ENCODE data around the gene CABP1.

GRCh38 chr12:120646044-120646443 lies 5.6 kb downstream of the CABP1 start:
- TF ChIP-seq CTCF (IDR thresholded peaks at IDR 0.05; ENCODE audit: low read length) (no peak), EZH2 (IDR thresholded peaks at IDR 0.05; ENCODE audit: borderline replicate concordance, low read length) (no peak)

All from OCI-LY1 (cell line).